BE2C (cell line): ENCODE results near the gene ADAMTSL2.

Experiments used
- DNase-seq: peaks from one replicate; pipeline ENCODE4 v3.0.0-alpha.2; 2020
- H3K27me3 ChIP-seq: fragments of 250-450 bp; sonication (Bioruptor Pico); 2 replicates; pipeline ENCODE4 v1.5.1; 2020; ENCODE audit warnings: mild to moderate bottlenecking
- H3K36me3 ChIP-seq: fragments of 250-450 bp; sonication (Bioruptor Pico); 2 replicates; pipeline ENCODE4 v1.5.1; 2020; ENCODE audit warnings: mild to moderate bottlenecking
- H3K4me1 ChIP-seq: fragments of 250-450 bp; sonication (Bioruptor Pico); 2 replicates; pipeline ENCODE4 v1.5.1; 2020
- H3K4me3 ChIP-seq: 2 replicates; pipeline ENCODE4 v1.5.1; 2011; ENCODE audit warnings: low read depth, low read length
- H3K9me3 ChIP-seq: fragments of 250-450 bp; sonication (Bioruptor Pico); 2 replicates; pipeline ENCODE4 v1.5.1; 2020
- TF ChIP-seq, protein P1 (sequence below): IDR thresholded peaks from 2 replicates; pipeline ENCODE4 v1.5.1; 2012; ENCODE audit warnings: mild to moderate bottlenecking, low read depth, low read length

ADAMTSL2 gene

DNA sequence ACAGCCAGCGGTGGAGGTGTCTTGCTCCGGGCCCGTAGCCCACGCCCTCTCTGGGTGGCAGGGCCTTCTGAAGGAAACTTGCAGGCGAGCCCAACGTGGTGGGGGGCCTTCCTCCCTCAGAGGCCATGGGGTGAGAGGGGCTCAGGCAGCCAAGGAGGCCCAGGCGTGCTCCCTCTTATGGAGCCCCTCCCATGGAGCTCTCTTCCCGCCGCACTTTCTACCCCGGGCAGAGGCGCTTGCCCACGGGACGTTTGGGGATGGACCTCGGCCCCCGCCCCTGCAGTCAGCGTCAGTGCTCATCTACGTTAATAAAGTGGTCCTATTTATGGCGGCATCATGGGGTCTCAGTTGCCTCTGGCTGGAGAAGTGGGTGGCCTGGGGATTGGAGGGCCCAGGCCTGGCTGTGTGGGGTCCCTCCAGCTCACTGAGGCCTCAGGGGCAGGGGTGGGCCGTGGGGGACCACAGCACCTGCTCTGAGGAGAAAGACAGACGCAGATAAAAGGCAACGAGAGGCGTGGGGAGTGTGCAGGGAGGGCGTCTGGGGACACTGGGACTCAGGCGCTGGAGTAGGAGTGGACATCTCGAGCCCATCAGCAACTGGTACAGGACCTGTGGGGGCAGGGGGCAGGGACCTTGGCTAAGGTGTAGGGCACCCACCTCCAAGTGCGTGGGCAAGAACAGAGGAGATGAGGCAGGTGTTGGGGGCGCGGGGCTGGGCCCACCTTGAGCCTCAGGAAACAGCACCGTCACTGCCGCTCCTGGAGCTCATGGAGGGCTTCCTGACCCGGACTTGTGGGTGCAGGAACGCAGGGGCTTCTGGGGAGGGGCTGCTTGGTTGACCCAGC is 40.9 kb downstream of the ADAMTSL2 start:
- no peak for DNase-seq
- Histone ChIP-seq H3K36me3 (peaks cover 14% of the 10 kb centered on the region), H3K4me3 (no peak overlapping the region), H3K9me3 (no peaks in the 10 kb centered on the region), H3K4me1 (peaks cover 29% of the 10 kb centered on the region), H3K27me3 (no peaks in the 10 kb centered on the region)
- TF ChIP-seq, protein P1, sequence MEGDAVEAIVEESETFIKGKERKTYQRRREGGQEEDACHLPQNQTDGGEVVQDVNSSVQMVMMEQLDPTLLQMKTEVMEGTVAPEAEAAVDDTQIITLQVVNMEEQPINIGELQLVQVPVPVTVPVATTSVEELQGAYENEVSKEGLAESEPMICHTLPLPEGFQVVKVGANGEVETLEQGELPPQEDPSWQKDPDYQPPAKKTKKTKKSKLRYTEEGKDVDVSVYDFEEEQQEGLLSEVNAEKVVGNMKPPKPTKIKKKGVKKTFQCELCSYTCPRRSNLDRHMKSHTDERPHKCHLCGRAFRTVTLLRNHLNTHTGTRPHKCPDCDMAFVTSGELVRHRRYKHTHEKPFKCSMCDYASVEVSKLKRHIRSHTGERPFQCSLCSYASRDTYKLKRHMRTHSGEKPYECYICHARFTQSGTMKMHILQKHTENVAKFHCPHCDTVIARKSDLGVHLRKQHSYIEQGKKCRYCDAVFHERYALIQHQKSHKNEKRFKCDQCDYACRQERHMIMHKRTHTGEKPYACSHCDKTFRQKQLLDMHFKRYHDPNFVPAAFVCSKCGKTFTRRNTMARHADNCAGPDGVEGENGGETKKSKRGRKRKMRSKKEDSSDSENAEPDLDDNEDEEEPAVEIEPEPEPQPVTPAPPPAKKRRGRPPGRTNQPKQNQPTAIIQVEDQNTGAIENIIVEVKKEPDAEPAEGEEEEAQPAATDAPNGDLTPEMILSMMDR: no peak

DNA sequence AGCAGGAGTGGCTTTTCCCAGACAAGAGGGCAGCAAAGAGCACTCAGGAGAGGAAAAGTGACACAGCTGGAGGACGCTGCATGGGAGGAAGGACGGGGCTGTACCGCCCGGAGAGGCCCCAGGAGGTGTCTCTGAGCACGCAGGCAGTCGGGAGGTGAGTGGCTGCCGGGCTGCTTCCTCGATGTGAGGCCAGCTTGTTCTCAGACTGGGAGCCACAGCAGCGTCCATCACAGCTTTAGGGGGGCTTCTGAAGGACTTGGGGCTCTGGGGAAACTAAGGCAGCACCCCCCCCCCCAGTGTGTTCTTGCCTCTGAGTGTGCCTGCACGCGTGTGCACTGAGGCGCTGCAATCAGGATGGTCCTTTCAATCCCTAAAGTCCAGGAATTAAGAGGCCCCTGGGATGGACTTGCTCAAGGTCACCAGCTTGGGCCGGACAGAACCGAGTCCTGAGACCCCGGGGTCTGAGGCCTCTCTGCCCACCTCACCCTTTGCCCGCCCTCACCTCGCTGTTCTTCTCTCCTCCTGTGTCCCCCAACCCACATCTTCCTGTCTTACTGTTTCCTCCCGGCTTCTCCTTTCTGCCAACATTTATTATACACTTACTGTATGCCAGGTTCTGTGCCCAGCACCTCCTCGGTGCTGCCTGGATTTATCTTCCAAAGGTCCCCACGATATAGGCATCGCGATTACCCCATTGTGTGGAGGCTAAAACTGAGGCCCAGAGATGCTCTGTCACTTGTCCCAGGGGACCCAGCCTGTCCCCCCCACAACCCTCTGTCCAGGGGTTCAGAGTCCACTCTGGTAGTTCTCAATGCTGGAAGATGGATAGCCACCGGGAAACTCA is 41.7 kb downstream of the ADAMTSL2 start:
- no peak for DNase-seq
- TF ChIP-seq, protein P1: no peak
- Histone ChIP-seq H3K36me3 (peaks cover 14% of the 10 kb centered on the region), H3K4me1 (peaks cover 35% of the 10 kb centered on the region), H3K4me3 (no peak overlapping the region), H3K27me3 (no peaks in the 10 kb centered on the region), H3K9me3 (no peaks in the 10 kb centered on the region)

DNA sequence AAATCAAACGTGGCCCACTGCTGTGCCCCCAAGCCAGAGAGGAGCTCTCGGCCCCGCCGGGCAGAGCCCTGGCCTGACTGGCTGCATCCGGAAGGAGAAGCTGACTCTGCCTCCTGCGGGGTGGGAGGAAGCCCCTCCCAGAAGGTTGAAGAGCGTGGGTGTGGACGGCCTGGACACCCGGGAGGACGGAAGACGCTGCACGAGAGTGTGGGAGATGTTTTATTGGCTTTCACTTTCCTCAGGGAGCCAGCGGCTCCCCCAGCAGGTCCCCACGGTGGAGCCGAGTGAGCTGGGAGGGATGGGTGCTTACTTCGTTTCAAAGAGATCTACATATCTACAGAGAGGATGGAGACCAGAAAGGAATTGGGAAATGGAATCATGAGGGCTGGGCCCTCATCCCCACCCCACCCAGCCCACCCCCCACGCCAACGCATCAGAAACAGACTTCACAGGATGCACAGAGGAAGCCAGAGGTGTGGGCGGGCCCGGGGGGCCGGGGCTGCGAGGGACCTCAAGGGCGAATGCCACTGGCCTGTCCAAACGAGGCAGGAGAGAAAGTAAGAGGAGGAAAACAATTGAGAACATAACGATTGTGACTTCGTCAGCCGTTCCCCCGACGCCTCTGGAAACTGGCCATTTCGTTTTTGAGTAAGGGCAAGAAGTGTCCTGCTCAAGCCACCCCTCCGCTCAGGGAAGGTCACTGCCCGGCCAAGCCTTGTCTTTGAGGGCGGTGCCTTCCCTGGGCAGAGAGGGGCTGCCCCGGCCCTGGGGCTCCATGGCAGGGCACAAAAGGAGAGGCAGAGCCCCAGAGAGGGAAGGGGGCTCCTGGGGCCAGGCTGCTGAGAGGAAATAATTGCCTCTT is 42.6 kb downstream of the ADAMTSL2 start:
- Histone ChIP-seq H3K9me3 (no peaks in the 10 kb centered on the region), H3K4me1 (peaks cover 43% of the 10 kb centered on the region), H3K36me3 (peaks cover 14% of the 10 kb centered on the region), H3K4me3 (no peak overlapping the region), H3K27me3 (no peaks in the 10 kb centered on the region)
- TF ChIP-seq, protein P1: no peak
- DNase-seq: no peak

DNA sequence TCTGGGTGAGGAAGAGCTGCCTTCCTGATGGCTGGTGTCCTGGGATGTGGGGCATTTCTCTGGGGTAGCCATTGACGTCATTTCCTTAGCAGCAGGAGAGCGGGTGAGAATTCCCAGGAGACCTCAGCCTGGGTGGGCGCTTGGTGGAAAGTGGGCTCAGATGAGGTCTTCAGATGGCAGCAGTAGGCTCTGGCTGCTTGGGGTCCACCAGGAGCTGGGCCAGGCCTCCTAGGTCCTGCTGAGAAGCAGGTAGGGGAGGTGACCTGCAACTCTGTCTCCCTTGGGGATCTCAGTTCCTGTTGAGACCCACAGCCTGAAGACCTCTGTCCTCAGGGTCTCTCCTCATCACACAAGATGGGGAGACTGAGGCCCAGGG is 43.2 kb downstream of the ADAMTSL2 start:
- no peaks in the 10 kb centered on the region for H3K9me3 ChIP-seq
- H3K4me1 ChIP-seq: peaks cover 49% of the 10 kb centered on the region
- no peaks in the 10 kb centered on the region for H3K27me3 ChIP-seq
- TF ChIP-seq, protein P1: no peak
- no peak overlapping the region for H3K4me3 ChIP-seq
- DNase-seq: no peak
- H3K36me3 ChIP-seq: peaks cover 14% of the 10 kb centered on the region

DNA sequence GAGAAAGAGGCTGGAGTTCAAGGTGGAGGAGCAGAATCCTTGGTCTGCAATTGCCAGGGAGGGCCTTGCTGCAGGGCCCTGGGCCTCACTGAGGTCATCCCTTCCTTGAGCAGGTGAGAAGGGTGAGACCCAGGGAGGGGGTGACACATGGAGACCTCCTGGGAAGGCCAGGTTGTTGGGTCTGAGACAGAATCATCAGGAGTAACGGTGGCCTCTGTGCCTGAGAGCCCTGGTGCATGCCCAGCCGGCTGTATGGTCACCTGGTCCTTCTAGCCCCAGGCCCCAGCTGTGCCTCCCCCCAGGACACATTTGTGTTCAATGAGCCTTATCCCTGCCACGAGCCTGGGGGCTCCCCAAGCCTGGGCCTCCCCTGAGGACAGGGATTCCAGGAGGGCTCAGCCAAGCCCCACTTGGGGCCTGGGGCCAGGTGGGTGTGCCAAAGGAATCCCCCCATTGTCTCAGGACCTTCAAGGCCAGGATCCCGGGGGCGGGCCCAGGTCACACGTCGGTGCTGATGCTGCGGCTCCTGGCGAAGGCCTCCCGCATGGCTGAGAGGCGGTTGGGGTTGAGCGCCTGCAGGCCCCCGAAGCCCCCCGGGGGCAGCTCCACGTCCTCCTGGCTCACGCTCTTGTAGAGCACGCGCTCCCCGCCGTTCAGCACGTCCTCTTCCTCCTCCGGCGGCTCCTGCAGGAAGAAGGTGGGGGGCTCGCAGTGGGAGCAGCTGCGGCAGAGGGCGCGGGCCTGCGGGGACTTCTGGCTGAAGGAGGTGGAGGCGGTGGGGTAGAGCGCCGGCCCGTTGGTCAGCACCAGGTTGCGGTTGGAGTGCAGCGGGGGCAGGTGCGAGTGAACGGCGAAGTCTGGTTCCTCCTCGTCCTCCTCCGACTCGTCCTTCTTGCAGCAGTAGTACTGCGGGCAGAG is 44.3 kb downstream of the ADAMTSL2 start:
- H3K4me3 ChIP-seq: no peak overlapping the region
- no peak for DNase-seq
- peaks cover 60% of the 10 kb centered on the region for H3K4me1 ChIP-seq
- no peaks in the 10 kb centered on the region for H3K9me3 ChIP-seq
- TF ChIP-seq, protein P1: no peak
- peaks cover 14% of the 10 kb centered on the region for H3K36me3 ChIP-seq
- no peaks in the 10 kb centered on the region for H3K27me3 ChIP-seq
